ACC112 (cell line): ENCODE data around the gene MACROH2A1.
A peak's percentile ranks its signal among the peaks of the same experiment; 100 is the strongest.

Experiments
- H2AFZ ChIP-seq: fragments of 200-600 bp; sonication (generic); one replicate; pipeline ENCODE4 v1.6.0; 2017; ENCODE audit warnings: antibody characterized with exemption, low read length; ENCODE audit not compliant: unreplicated experiment
- H3K27ac ChIP-seq: fragments of 200-600 bp; sonication (generic); 2 replicates; pipeline ENCODE4 v1.5.1; 2014; ENCODE audit warnings: low read depth, mild to moderate bottlenecking, antibody characterized with exemption, low read length, moderate library complexity
- H3K27me3 ChIP-seq: fragments of 200-600 bp; sonication (generic); 2 replicates; pipeline ENCODE4 v1.6.1; 2014; ENCODE audit warnings: mild to moderate bottlenecking, antibody characterized with exemption, low read length, moderate library complexity, mixed read lengths; ENCODE audit not compliant: insufficient read depth
- H3K36me3 ChIP-seq: fragments of 200-600 bp; sonication (generic); 2 replicates; pipeline ENCODE4 v1.6.1; 2016; ENCODE audit warnings: mild to moderate bottlenecking, antibody characterized with exemption, low read length, moderate library complexity, mixed read lengths; ENCODE audit not compliant: insufficient read depth
- H3K4me1 ChIP-seq: fragments of 200-600 bp; sonication (generic); one replicate; pipeline ENCODE4 v1.6.1; 2016; ENCODE audit warnings: low read length, mixed read lengths; ENCODE audit not compliant: insufficient read depth, unreplicated experiment, control insufficient read depth
- H3K4me3 ChIP-seq: fragments of 200-600 bp; sonication (generic); 2 replicates; pipeline ENCODE4 v1.5.1; 2014; ENCODE audit warnings: mild to moderate bottlenecking, low read depth, low read length
- H3K79me2 ChIP-seq: fragments of 200-600 bp; sonication (generic); one replicate; pipeline ENCODE4 v1.6.0; 2016; ENCODE audit warnings: low read length; ENCODE audit not compliant: control insufficient read depth, unreplicated experiment, insufficient read depth

The MACROH2A1 gene

GRCh38 chr5:135442431-135443160 lies 43.6 kb upstream of the MACROH2A1 start:
- no peaks in the 10 kb centered on the region for H3K27me3 ChIP-seq
- no peak overlapping the region for H2AFZ ChIP-seq
- no peak overlapping the region for H3K4me3 ChIP-seq
- H3K27ac ChIP-seq, result no peak overlapping the region
- no peaks in the 10 kb centered on the region for H3K36me3 ChIP-seq
- no peaks in the 10 kb centered on the region for H3K79me2 ChIP-seq
- H3K4me1 ChIP-seq, result peaks cover 11% of the 10 kb centered on the region

GRCh38 chr5:135441919-135442318 lies 42.9 kb upstream of the MACROH2A1 start:
- no peaks in the 10 kb centered on the region for H3K27me3 ChIP-seq
- H3K79me2 ChIP-seq, result no peaks in the 10 kb centered on the region
- H3K4me3 ChIP-seq, result no peak overlapping the region
- no peak overlapping the region for H2AFZ ChIP-seq
- H3K27ac ChIP-seq, result no peak overlapping the region
- no peaks in the 10 kb centered on the region for H3K36me3 ChIP-seq
- peaks cover 16% of the 10 kb centered on the region for H3K4me1 ChIP-seq

GRCh38 chr5:135441350-135441831 lies 42.4 kb upstream of the MACROH2A1 start:
- Histone ChIP-seq H2AFZ (no peak overlapping the region), H3K79me2 (no peaks in the 10 kb centered on the region), H3K4me1 (peaks cover 16% of the 10 kb centered on the region), H3K36me3 (no peaks in the 10 kb centered on the region), H3K27me3 (no peaks in the 10 kb centered on the region), H3K4me3 (no peak overlapping the region), H3K27ac (no peak overlapping the region)

- Histone ChIP-seq H3K36me3 (no peaks in the 10 kb centered on the region), H3K4me1 (peaks cover 16% of the 10 kb centered on the region), H3K79me2 (no peaks in the 10 kb centered on the region), H3K27ac (no peak overlapping the region), H3K27me3 (no peaks in the 10 kb centered on the region), H2AFZ (no peak overlapping the region), H3K4me3 (no peak overlapping the region)
These were observed 41.9 kb upstream of the MACROH2A1 start for GRCh38 chr5:135440916-135441315.

GRCh38 chr5:135439231-135440205 lies 40.5 kb upstream of the MACROH2A1 start:
- Histone ChIP-seq H3K79me2 (no peaks in the 10 kb centered on the region), H3K27ac (no peak overlapping the region), H3K4me3 (no peak overlapping the region), H3K36me3 (no peaks in the 10 kb centered on the region), H2AFZ (no peak overlapping the region), H3K4me1 (peaks cover 16% of the 10 kb centered on the region), H3K27me3 (no peaks in the 10 kb centered on the region)

GRCh38 chr5:135438636-135439221 lies 39.7 kb upstream of the MACROH2A1 start:
- peaks cover 20% of the 10 kb centered on the region for H3K4me1 ChIP-seq
- no peaks in the 10 kb centered on the region for H3K36me3 ChIP-seq
- no peaks in the 10 kb centered on the region for H3K79me2 ChIP-seq
- no peak overlapping the region for H3K4me3 ChIP-seq
- H3K27ac ChIP-seq, result no peak overlapping the region
- H3K27me3 ChIP-seq, result no peaks in the 10 kb centered on the region
- no peak overlapping the region for H2AFZ ChIP-seq

- H3K27ac ChIP-seq, result no peak overlapping the region
- no peaks in the 10 kb centered on the region for H3K79me2 ChIP-seq
- H2AFZ ChIP-seq, result peak overlapping the region; percentile 21
- H3K4me1 ChIP-seq, result peaks cover 25% of the 10 kb centered on the region
- H3K36me3 ChIP-seq, result no peaks in the 10 kb centered on the region
- H3K27me3 ChIP-seq, result no peaks in the 10 kb centered on the region
- H3K4me3 ChIP-seq, result no peak overlapping the region
These were observed 38.9 kb upstream of the MACROH2A1 start for GRCh38 chr5:135437796-135438560.

- H3K36me3 ChIP-seq, result no peaks in the 10 kb centered on the region
- H3K27ac ChIP-seq, result no peak overlapping the region
- H3K4me3 ChIP-seq, result no peak overlapping the region
These were observed 38.4 kb upstream of the MACROH2A1 start for GRCh38 chr5:135437422-135437795.

GRCh38 chr5:135436951-135437418 lies 38.0 kb upstream of the MACROH2A1 start:
- Histone ChIP-seq H3K27ac (no peak overlapping the region), H3K27me3 (no peaks in the 10 kb centered on the region), H3K4me1 (peaks cover 25% of the 10 kb centered on the region), H3K36me3 (no peaks in the 10 kb centered on the region), H3K4me3 (no peak overlapping the region), H3K79me2 (no peaks in the 10 kb centered on the region), H2AFZ (no peak overlapping the region)

More at GRCh38 chr5:135437422-135437795, 38.4 kb upstream of the MACROH2A1 start:
- H3K4me1 ChIP-seq, result peaks cover 25% of the 10 kb centered on the region
- H3K27me3 ChIP-seq, result no peaks in the 10 kb centered on the region
- peak overlapping the region; percentile 21 for H2AFZ ChIP-seq
- no peaks in the 10 kb centered on the region for H3K79me2 ChIP-seq
